Esophagus squamous epithelium (tissue), 5 donors: ENCODE results near the gene MEDAG. TPM values are rescaled to one million over a fixed set of nuclear protein-coding genes. Genes with fewer than 3 reads are reported as not detected.

Experiments used
- DNase-seq: peaks from one replicate; lab custom pipeline; 2025; lab: John Stamatoyannopoulos, UW
- H3K27ac ChIP-seq, 4 donors: fragments of 200-600 bp; sonication (generic); one replicate each; pipeline ENCODE4 v1.5.1; 2016 to 2019; ENCODE audit warnings: mild to moderate bottlenecking in 1 of 4
- H3K27me3 ChIP-seq, 4 donors: fragments of 200-600 bp; sonication (generic); 1 replicate in 3 of 4; 2 replicates in 1 of 4; pipeline versions ENCODE4 v1.5.1 to v1.6.0; 2017 to 2021; ENCODE audit warnings: antibody characterized with exemption in 1 of 4
- H3K36me3 ChIP-seq, 3 donors: fragments of 200-600 bp; sonication (generic); one replicate each; pipeline ENCODE4 v1.5.1; 2016 to 2019
- H3K4me1 ChIP-seq, 3 donors: fragments of 200-600 bp; sonication (generic); one replicate each; pipeline ENCODE4 v1.5.1; 2017 to 2019
- H3K4me3 ChIP-seq, 4 donors: fragments of 200-600 bp; sonication (generic); 1 replicate in 3 of 4; 2 replicates in 1 of 4; pipeline ENCODE4 v1.5.1; 2016 to 2019; ENCODE audit warnings: mild to moderate bottlenecking in 2 of 4, moderate library complexity in 1 of 4
- H3K9me3 ChIP-seq, 3 donors: fragments of 200-600 bp; sonication (generic); one replicate each; pipeline ENCODE4 v1.5.1; 2016 to 2019
- CTCF ChIP-seq, 6 experiments: fragments of 450-650 bp in 4 of 6; fragments of 200-600 bp in 2 of 6; sonication (generic) in 2 of 6; IDR thresholded peaks; one replicate each; pipeline ENCODE4 v1.5.1; 2016 to 2019; ENCODE audit warnings: antibody characterized with exemption in 6 of 6, mild to moderate bottlenecking in 4 of 6, moderate library complexity in 4 of 6
- POLR2A ChIP-seq, 4 donors: fragments of 450-650 bp; IDR thresholded peaks; one replicate each; pipeline ENCODE4 v1.6.1; 2017; ENCODE audit warnings: antibody characterized with exemption in 4 of 4, mild to moderate bottlenecking in 4 of 4, moderate library complexity in 3 of 4
- WGBS, 2 donors: methylation state at CpG; one replicate each; pipeline ENCODE4 v1.1.5; 2018; 5-methylcytosine and 5-hydroxymethylcytosine counted together
- intact Hi-C: fragments of 100-400 bp; cut with DNase I; formaldehyde crosslinking; loops from one replicate; pipeline ENCODE4 v1.15.0; 2022
- total RNA-seq, 4 donors: library from RNA; depleted of rRNA; stranded (reverse); fragments of >200 nt; gene quantifications; one replicate each; pipeline ENCODE4 v1.1.0, GENCODE V29; 2016
- donor health status: DM: yes; HTN: yes; CAD: no.

Gene MEDAG
- total RNA-seq, 4 donors from 2014 or later = 1.1 to 11.3 (median 6.3) TPM

DNA sequence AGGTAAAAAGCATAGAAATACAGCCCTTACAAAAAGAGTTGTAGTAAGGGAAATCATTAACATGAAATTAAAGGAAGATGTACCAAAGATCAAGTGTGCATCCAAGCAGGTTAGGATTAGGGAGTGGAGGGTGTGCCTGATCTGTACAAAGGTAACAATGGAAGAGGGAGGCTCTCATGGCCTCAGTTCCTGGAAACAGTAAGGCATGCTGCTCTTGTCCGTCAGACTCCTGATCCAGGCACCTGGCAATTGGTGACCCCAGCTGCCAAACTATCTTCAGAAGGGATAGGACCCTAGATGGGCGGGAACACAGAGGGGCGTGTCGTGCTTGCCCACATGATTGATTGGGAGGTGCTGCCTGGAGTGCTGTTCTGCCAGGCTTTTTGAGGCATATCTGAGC, 30.9 kb downstream of the MEDAG start:
- no peak for DNase-seq
- Histone ChIP-seq H3K27ac (peak overlapping the region in 3 of 4 donors; percentile 44 to 79 (median 48)), H3K9me3 (no peaks in the 10 kb centered on the region), H3K4me1 (peaks cover 0 to 26% (median 6%) of the 10 kb centered on the region in 3 donors), H3K4me3 (no peak overlapping the region), H3K27me3 (peaks cover 0 to 25% (median 0%) of the 10 kb centered on the region in 4 donors), H3K36me3 (no peaks in the 10 kb centered on the region)
- intact Hi-C loops = no loop called here
- 40 to 45% methylated on average over 3 to 4 of the region's 4 CpGs for WGBS, 2 donors
- TF ChIP-seq POLR2A (IDR thresholded peaks at IDR 0.05) (no peak), CTCF (IDR thresholded peaks at IDR 0.05) (no peak)

DNA sequence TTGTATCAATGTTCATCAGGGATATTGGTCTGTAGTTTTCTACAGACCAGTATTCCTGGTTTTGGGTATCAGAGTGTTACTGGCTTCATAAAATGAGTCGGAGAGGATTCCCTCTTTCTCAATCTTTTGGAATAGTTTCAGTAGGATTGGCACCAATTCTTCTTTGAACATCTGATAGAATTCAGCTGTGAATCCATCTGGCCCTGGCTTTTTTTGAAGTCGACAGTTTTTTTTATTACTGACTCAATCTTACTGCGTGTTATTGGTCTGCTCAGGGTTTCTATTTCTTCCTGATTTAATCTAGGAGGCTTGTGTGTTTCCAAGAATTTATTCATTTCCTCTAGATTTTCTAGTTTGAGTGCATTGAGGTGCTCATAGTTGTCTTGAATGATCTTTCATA, 37.8 kb downstream of the MEDAG start:
- TF ChIP-seq POLR2A (IDR thresholded peaks at IDR 0.05) = no peak
- no peak for TF ChIP-seq CTCF (IDR thresholded peaks at IDR 0.05)
- H3K27me3 ChIP-seq = no peaks in the 10 kb centered on the region
- no peaks in the 10 kb centered on the region for H3K9me3 ChIP-seq
- no peaks in the 10 kb centered on the region for H3K36me3 ChIP-seq
- no peak overlapping the region for H3K4me3 ChIP-seq
- WGBS, 2 donors = 57 to 77% methylated on average over 3 of the region's 3 CpGs
- intact Hi-C loops = no loop called here
- no peak overlapping the region for H3K27ac ChIP-seq
- H3K4me1 ChIP-seq = no peaks in the 10 kb centered on the region
- no peak for DNase-seq

DNA sequence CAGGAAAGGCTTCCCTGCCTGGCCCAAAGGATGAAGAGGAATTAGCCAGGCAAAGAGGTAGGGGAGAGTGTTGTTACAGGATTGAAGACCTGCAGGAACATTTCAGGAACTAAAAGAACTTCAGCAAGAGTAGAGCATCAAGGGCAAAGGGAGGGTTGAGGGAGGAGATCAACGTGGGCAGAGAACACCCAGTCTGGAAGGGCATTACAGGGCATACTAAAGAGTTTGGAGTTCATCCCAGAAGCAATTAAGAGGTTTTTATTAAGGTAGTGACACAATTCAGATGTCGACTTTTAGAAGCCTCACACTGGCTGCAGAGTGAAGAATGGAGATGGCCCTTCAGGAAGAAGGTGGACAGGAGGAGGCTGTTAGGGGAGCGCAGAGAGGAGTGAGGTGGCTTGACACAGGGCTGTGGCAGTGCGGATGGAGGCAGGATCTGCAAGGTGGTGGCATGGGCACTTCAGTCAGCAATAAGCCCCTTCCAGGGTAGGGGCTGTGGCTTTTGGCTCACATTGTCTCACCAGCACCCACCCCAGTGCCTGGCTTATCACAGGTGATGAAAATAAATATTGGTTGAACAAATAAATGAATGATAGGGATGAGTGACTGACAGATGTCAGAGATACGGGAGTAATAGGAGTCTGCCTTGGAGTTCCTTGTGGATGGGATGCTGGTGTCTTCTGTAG, 51.3 kb downstream of the MEDAG start:
- no peaks in the 10 kb centered on the region for H3K36me3 ChIP-seq
- H3K27ac ChIP-seq = no peak overlapping the region
- peaks cover 0 to 9% (median 0%) of the 10 kb centered on the region in 3 donors for H3K9me3 ChIP-seq
- no peak for DNase-seq
- H3K4me3 ChIP-seq = no peak overlapping the region
- no peaks in the 10 kb centered on the region for H3K27me3 ChIP-seq
- H3K4me1 ChIP-seq = no peaks in the 10 kb centered on the region
- WGBS, 2 donors = 62 to 65% methylated on average over 5 of the region's 5 CpGs
- no peak for TF ChIP-seq POLR2A (IDR thresholded peaks at IDR 0.05)
- TF ChIP-seq CTCF (IDR thresholded peaks at IDR 0.05) = no peak
- intact Hi-C loops = no loop called here

DNA sequence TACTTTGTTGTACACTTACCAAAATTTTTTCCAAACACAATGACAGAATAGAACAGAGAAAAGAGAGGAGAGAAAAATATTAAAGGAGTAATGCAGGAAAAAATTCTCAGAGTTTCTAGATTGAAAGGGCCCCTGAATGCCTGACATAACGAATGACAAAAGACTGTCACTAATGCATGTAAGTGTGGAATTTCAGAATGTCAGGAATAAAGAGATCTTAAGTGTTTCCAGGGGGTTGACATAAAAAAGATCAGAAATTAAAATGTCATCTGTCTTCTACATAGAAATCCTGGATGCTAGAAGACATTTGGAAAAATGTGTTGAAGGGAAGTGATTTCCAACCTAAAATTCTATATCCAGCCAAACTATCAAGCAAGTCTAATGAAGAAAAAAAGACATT, 53.6 kb downstream of the MEDAG start:
- Histone ChIP-seq H3K36me3 (no peaks in the 10 kb centered on the region), H3K4me1 (peaks cover 0 to 9% (median 5%) of the 10 kb centered on the region in 3 donors), H3K27ac (no peak overlapping the region), H3K27me3 (no peaks in the 10 kb centered on the region), H3K9me3 (peaks cover 0 to 9% (median 0%) of the 10 kb centered on the region in 3 donors), H3K4me3 (no peak overlapping the region)
- WGBS, 2 donors = 47 to 54% methylated on average over 1 of the region's 1 CpG
- no peak for DNase-seq
- no peak for TF ChIP-seq POLR2A (IDR thresholded peaks at IDR 0.05)
- no peak for TF ChIP-seq CTCF (IDR thresholded peaks at IDR 0.05)
- intact Hi-C loops = no loop called here

DNA sequence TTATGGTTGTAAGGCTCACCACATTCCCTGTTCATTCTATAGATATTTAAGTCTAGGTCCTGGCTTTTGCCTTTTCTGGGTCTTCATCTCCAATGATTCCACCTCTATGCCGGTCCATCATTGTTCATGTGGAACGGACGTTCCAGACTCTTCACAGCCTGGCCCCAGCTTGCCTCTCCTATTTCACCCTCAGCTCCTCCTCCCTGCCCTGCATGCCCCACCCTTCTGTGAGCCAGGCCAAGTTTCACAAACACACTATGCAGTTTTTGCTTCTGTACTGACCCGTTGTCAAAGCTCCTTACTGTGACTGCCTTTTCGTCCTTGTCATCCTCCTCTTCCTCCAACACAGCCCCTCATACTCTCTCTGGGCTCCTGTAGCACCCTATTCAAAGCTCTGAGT, 57.7 kb downstream of the MEDAG start:
- Histone ChIP-seq H3K4me1 (peaks cover 0 to 9% (median 5%) of the 10 kb centered on the region in 3 donors), H3K36me3 (no peaks in the 10 kb centered on the region), H3K27ac (no peak overlapping the region), H3K27me3 (no peaks in the 10 kb centered on the region), H3K9me3 (peaks cover 0 to 9% (median 0%) of the 10 kb centered on the region in 3 donors), H3K4me3 (no peak overlapping the region)
- WGBS, 2 donors = 18 to 26% methylated on average over 5 of the region's 5 CpGs
- TF ChIP-seq POLR2A (IDR thresholded peaks at IDR 0.05) (no peak), CTCF (IDR thresholded peaks at IDR 0.05) (no peak)
- no peak for DNase-seq
- intact Hi-C loops = no loop called here
